HUDEP-2 (cell line): ENCODE measurements around the gene C9orf78.

ENCODE experiments used
- DNase-seq, 76 experiments: peaks; one replicate each; lab custom pipeline; 2025; ENCODE audit not compliant: unreplicated experiment in 76 of 76; lab: John Stamatoyannopoulos, UW

Gene C9orf78

GRCh38 chr9:129779560-129780190, 55.4 kb downstream of the C9orf78 start:
- DNase-seq = no peak

- no peak for DNase-seq
These were observed 56.6 kb downstream of the C9orf78 start for GRCh38 chr9:129778469-129778868.

GRCh38 chr9:129777769-129778130, 57.3 kb downstream of the C9orf78 start:
- no peak for DNase-seq
